IMR-90 (cell line): ENCODE results near the gene ITPKC. TPM values are rescaled to one million over a fixed set of nuclear protein-coding genes. Genes with fewer than 3 reads are reported as not detected.

Experiments used
- ATAC-seq: fragments of 200-7000 bp; cut with Tn5 transposase; 2 replicates; pipeline ENCODE4 v1.9.1; 2020; ENCODE audit warnings: low read depth, mild to moderate bottlenecking, moderate library complexity
- BruUV-seq: library from RNA; stranded (reverse); fragments of 400-500 nt; replicated peaks from 2 replicates; lab custom pipeline; 2021; lab: Mats Ljungman, UMichigan
- CTCF ChIA-PET: fragments of 300-600 bp; formaldehyde crosslinking; extraction: SDS; loops from one replicate; lab custom pipeline; 2021; ENCODE audit warnings: antibody characterized with exemption; lab: Yijun Ruan, JAX
- POLR2A ChIA-PET: fragments of 300-600 bp; sonication (Branson Sonifier 250); formaldehyde crosslinking; loops from one replicate; lab custom pipeline; 2022; ENCODE audit warnings: antibody characterized with exemption; ENCODE audit not compliant: unreplicated experiment; lab: Charles Lee
- DNase-seq: peaks from one replicate; pipeline ENCODE4 v3.0.0; 2013
- H2AFZ ChIP-seq: replicated peaks from 2 replicates; pipeline ENCODE3; 2013; ENCODE audit warnings: low read length, mild to moderate bottlenecking; ENCODE audit not compliant: poor library complexity
- H2AK5ac ChIP-seq: 2 replicates; pipeline ENCODE4 v1.6.1; 2013; ENCODE audit warnings: low read depth, low read length, inconsistent platforms
- H2AK9ac ChIP-seq: replicated peaks from 2 replicates; pipeline ENCODE3; 2013; ENCODE audit warnings: mild to moderate bottlenecking, low read depth, low read length, moderate library complexity; ENCODE audit not compliant: poor library complexity
- H2BK120ac ChIP-seq: 2 replicates; pipeline ENCODE4 v1.6.1; 2013; ENCODE audit warnings: low read depth, low read length, inconsistent platforms
- H2BK15ac ChIP-seq: 3 replicates; pipeline ENCODE4 v1.6.1; 2013; ENCODE audit warnings: low read depth, low read length, inconsistent platforms
- H2BK20ac ChIP-seq: 2 replicates; pipeline ENCODE4 v1.6.1; 2013; ENCODE audit warnings: low read depth, mild to moderate bottlenecking, inconsistent platforms, low read length, moderate library complexity
- H2BK5ac ChIP-seq: 2 replicates; pipeline ENCODE4 v1.6.1; 2013; ENCODE audit warnings: mild to moderate bottlenecking, low read depth, low read length, inconsistent platforms; ENCODE audit not compliant: poor library complexity, severe bottlenecking
- H3K14ac ChIP-seq: replicated peaks from 2 replicates; pipeline ENCODE4 v1.6.1; 2013; ENCODE audit warnings: low read depth, low read length, inconsistent platforms
- H3K18ac ChIP-seq: 2 replicates; pipeline ENCODE4 v1.6.1; 2013; ENCODE audit warnings: low read depth, low read length, control low read depth
- H3K23ac ChIP-seq: 2 replicates; pipeline ENCODE4 v1.6.1; 2013; ENCODE audit warnings: low read depth, low read length, inconsistent platforms
- H3K27ac ChIP-seq: 2 replicates; pipeline ENCODE4 v1.5.1; 2013; ENCODE audit warnings: mild to moderate bottlenecking, control low read depth, low read length; ENCODE audit not compliant: insufficient read depth
- H3K27me3 ChIP-seq: 2 replicates; pipeline ENCODE4 v1.6.1; 2013; ENCODE audit warnings: low read length; ENCODE audit not compliant: control insufficient read depth, insufficient read depth
- H3K36me3 ChIP-seq: 2 replicates; pipeline ENCODE4 v1.6.1; 2013; ENCODE audit warnings: low read length, mixed read lengths; ENCODE audit not compliant: control insufficient read depth, insufficient read depth
- H3K4ac ChIP-seq: 2 replicates; pipeline ENCODE4 v1.6.1; 2013; ENCODE audit warnings: low read depth, low read length, inconsistent platforms
- H3K4me1 ChIP-seq: 2 replicates; pipeline ENCODE4 v1.6.1; 2013; ENCODE audit warnings: low read length, mixed read lengths; ENCODE audit not compliant: control insufficient read depth, insufficient read depth
- H3K4me2 ChIP-seq: 2 replicates; pipeline ENCODE4 v1.6.1; 2013; ENCODE audit warnings: low read depth, mild to moderate bottlenecking, control low read depth, low read length, moderate library complexity
- H3K4me3 ChIP-seq: 2 replicates; pipeline ENCODE4 v1.5.1; 2013; ENCODE audit warnings: low read depth, mild to moderate bottlenecking, control low read depth, low read length, moderate library complexity; ENCODE audit not compliant: insufficient read depth
- H3K56ac ChIP-seq: 2 replicates; pipeline ENCODE4 v1.6.1; 2013; ENCODE audit warnings: low read length, inconsistent platforms; ENCODE audit not compliant: insufficient read depth; ENCODE audit errors: extremely low read depth
- H3K79me1 ChIP-seq, 2 experiments: 2 replicates each; pipeline ENCODE4 v1.6.1; 2013; ENCODE audit warnings: low read length in 2 of 2, inconsistent platforms in 1 of 2, low read depth in 1 of 2
- H3K9ac ChIP-seq: 2 replicates; pipeline ENCODE4 v1.6.1; 2013; ENCODE audit warnings: low read depth, low read length, control low read depth
- H3K9me1 ChIP-seq: 2 replicates; pipeline ENCODE4 v1.6.1; 2013; ENCODE audit warnings: low read length, inconsistent platforms; ENCODE audit not compliant: insufficient read depth
- H3K9me3 ChIP-seq: 2 replicates; pipeline ENCODE4 v1.6.1; 2013; ENCODE audit warnings: low read length; ENCODE audit not compliant: control insufficient read depth, insufficient read depth
- H4K20me1 ChIP-seq: 2 replicates; pipeline ENCODE4 v1.6.1; 2013; ENCODE audit warnings: low read length, inconsistent platforms; ENCODE audit not compliant: insufficient read depth
- H4K5ac ChIP-seq: 2 replicates; pipeline ENCODE4 v1.6.1; 2013; ENCODE audit warnings: mild to moderate bottlenecking, low read depth, low read length, control low read depth
- H4K8ac ChIP-seq, 2 experiments: 2 replicates each; pipeline ENCODE4 v1.6.1; 2013; ENCODE audit warnings: low read depth in 2 of 2, low read length in 2 of 2, control low read depth in 1 of 2, inconsistent platforms in 1 of 2
- H4K91ac ChIP-seq: 2 replicates; pipeline ENCODE4 v1.6.1; 2013; ENCODE audit warnings: low read depth, low read length, inconsistent platforms; ENCODE audit not compliant: insufficient read depth
- CHD1 ChIP-seq: IDR thresholded peaks from 2 replicates; pipeline ENCODE4 v1.6.1; 2012; ENCODE audit warnings: low read depth, low read length, improper control_type of control experiment
- ELK1 ChIP-seq: fragments of 150-350 bp; IDR thresholded peaks from 2 replicates; pipeline ENCODE4 v1.6.1; 2016; ENCODE audit warnings: low read depth, mild to moderate bottlenecking, low read length, moderate library complexity, borderline replicate concordance
- FOS ChIP-seq: fragments of 150-350 bp; IDR thresholded peaks from 2 replicates; pipeline ENCODE4 v1.6.1; 2016; ENCODE audit warnings: low read depth, low read length
- WGBS, 2 experiments: methylation state at CpG; one replicate each; pipeline versions ENCODE4 v1.1.5 to v1.1.7; 2013; ENCODE audit warnings: missing lambda C conversion rate in 2 of 2; ENCODE audit not compliant: insufficient read length in 1 of 2; ENCODE audit errors: extremely low coverage in 2 of 2; 5-methylcytosine and 5-hydroxymethylcytosine counted together
- dilution Hi-C: fragments of 300-500 bp; cut with HindIII; formaldehyde crosslinking; loops from one replicate; pipeline ENCODE4 v1.14.3; 2018; ENCODE audit warnings: low sequenced_read_pairs; ENCODE audit not compliant: unreplicated experiment
- in situ Hi-C: fragments of 300-500 bp; cut with MboI; formaldehyde crosslinking; loops from 3 replicates; pipeline ENCODE4 v1.14.3; 2019; ENCODE audit warnings: low sequenced_read_pairs, inconsistent platforms, mixed read lengths
- intact Hi-C: fragments of 100-400 bp; cut with micrococcal nuclease; formaldehyde crosslinking; loops from 2 replicates; pipeline ENCODE4 v1.10.0; 2022
- polyA plus RNA-seq, 3 experiments: library from polyadenylated mRNA; depleted of rRNA; stranded (reverse); fragments of >200 nt; gene quantifications; 2 replicates each; pipeline ENCODE4 v1.2.3, GENCODE V29; 2012; ENCODE audit warnings: low replicate concordance in 1 of 3
- total RNA-seq: library from RNA; depleted of rRNA; stranded (reverse); fragments of >200 nt; gene quantifications from 2 replicates; pipeline ENCODE4 v1.2.3, GENCODE V29; 2012

Gene ITPKC
- total and polyA plus RNA-seq, 2 of the 4 experiments (the other 2 are of a cell fraction), result 7.7 to 9.4 TPM

- H3K9me1 ChIP-seq, result no peaks in the 10 kb centered on the region
- no peak overlapping the region for H3K56ac ChIP-seq
- no peak overlapping the region for H2AK5ac ChIP-seq
- CTCF ChIA-PET, result interaction anchor here (1.0 kb wide), 1 partner anchor 73 kb away, joined by 3 read pairs; no protein-coding TSS in a partner anchor
- peaks cover 47% of the 10 kb centered on the region for H3K36me3 ChIP-seq
- no peak overlapping the region for H3K4ac ChIP-seq
- no peak overlapping the region for H3K14ac ChIP-seq
- H2AK9ac ChIP-seq, result no peak overlapping the region
- H3K27ac ChIP-seq, result no peak overlapping the region
- TF ChIP-seq FOS (no peak), CHD1 (no peak), ELK1 (no peak)
- no peaks in the 10 kb centered on the region for H3K27me3 ChIP-seq
- no peak overlapping the region for H2BK15ac ChIP-seq
- H4K8ac ChIP-seq, result no peak overlapping the region
- H3K18ac ChIP-seq, result no peak overlapping the region
- H3K4me2 ChIP-seq, result no peak overlapping the region
- no peak overlapping the region for H2AFZ ChIP-seq
- H3K23ac ChIP-seq, result no peak overlapping the region
- H3K79me1 ChIP-seq, result peaks cover 5 to 9% of the 10 kb centered on the region in 2 experiments; a peak in 2 of 4 replicates
- H3K4me1 ChIP-seq, result no peaks in the 10 kb centered on the region
- dilution Hi-C loops, result no loop called here
- no peak overlapping the region for H4K5ac ChIP-seq
- H4K20me1 ChIP-seq, result no peaks in the 10 kb centered on the region
- H3K9ac ChIP-seq, result no peak overlapping the region
- no peaks in the 10 kb centered on the region for H3K9me3 ChIP-seq
- DNase-seq, result no peak
- intact Hi-C loops, result no loop called here
- no TSS peak for BruUV-seq
- WGBS, 2 experiments, result 94% methylated on average over 3 of the region's 7 CpGs; no CpG with 5 or more reads in 1 of the 2 experiments
- no peak overlapping the region for H2BK120ac ChIP-seq
- POLR2A ChIA-PET, result no interaction called here
- no peak overlapping the region for H2BK5ac ChIP-seq
- no peak overlapping the region for H4K91ac ChIP-seq
- no peak overlapping the region for H3K4me3 ChIP-seq
- in situ Hi-C loops, result no loop called here
- no peak overlapping the region for H2BK20ac ChIP-seq
- no peak for ATAC-seq
Observed at GRCh38 chr19:40707615-40708014, 9.3 kb upstream of the ITPKC start.
